HUES6 (cell line): Measurements from ENCODE around the gene TSPAN18.

Source experiments
- H3K27ac ChIP-seq: 2 replicates; pipeline ENCODE4 v1.7.0; 2013; ENCODE audit warnings: low read depth, mild to moderate bottlenecking, low read length, inconsistent platforms
- H3K27me3 ChIP-seq: 2 replicates; pipeline ENCODE4 v1.6.1; 2013; ENCODE audit warnings: low read length; ENCODE audit not compliant: control insufficient read depth, insufficient read depth
- H3K36me3 ChIP-seq: 2 replicates; pipeline ENCODE4 v1.6.1; 2013; ENCODE audit warnings: low read length; ENCODE audit not compliant: control insufficient read depth, insufficient read depth
- H3K4me1 ChIP-seq: 2 replicates; pipeline ENCODE4 v1.6.1; 2013; ENCODE audit warnings: low read length; ENCODE audit not compliant: control insufficient read depth, insufficient read depth
- H3K4me3 ChIP-seq: 2 replicates; pipeline ENCODE4 v1.5.1; 2013; ENCODE audit warnings: low read depth, low read length
- H3K9ac ChIP-seq: one replicate; pipeline ENCODE4 v1.6.1; 2013; ENCODE audit warnings: mild to moderate bottlenecking, low read length
- H3K9me3 ChIP-seq: 2 replicates; pipeline ENCODE4 v1.6.1; 2013; ENCODE audit warnings: low read depth, low read length; ENCODE audit not compliant: control insufficient read depth, insufficient read depth

TSPAN18 gene

DNA sequence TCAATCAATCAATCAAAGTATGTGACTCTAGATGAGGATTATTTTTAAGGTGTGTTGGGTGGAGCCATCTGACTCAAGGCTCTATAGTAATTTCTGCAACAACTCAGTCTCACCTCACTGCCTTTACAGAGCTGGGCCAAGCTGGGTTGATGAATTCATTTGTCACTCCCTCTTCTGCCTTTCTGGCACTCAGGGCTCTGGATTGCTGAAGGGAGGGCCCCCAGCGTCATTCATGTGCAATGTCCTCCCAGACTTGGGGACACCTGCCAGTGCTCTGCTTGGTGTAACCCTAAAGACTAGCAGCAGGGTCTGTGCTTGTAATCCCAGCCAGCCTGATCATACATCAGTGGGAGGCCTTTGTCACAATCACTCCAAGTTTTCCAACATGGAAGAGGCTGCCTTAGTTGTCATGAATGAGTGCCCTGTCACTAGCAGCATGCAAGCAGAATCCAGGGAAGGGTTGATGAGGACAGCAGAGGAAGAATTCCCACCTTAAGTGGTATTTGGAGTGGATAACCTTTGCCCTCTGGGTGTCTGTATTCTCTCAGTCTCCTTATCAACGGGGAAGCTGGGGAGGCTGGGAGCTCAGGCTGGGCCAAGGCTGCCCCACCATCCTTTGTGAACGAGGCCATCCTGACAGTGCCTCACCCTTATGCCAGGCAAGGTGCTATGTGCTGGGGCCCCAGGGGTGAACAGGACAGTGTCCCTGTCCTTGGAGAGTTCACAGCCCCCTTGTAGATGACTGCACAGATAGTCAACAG, 225.9 kb downstream of the TSPAN18 start:
- H3K27ac ChIP-seq = no peak overlapping the region
- H3K27me3 ChIP-seq = no peaks in the 10 kb centered on the region
- no peak overlapping the region for H3K9ac ChIP-seq
- peaks cover 61% of the 10 kb centered on the region for H3K4me1 ChIP-seq
- no peaks in the 10 kb centered on the region for H3K36me3 ChIP-seq
- H3K4me3 ChIP-seq = no peak overlapping the region
- H3K9me3 ChIP-seq = no peaks in the 10 kb centered on the region

DNA sequence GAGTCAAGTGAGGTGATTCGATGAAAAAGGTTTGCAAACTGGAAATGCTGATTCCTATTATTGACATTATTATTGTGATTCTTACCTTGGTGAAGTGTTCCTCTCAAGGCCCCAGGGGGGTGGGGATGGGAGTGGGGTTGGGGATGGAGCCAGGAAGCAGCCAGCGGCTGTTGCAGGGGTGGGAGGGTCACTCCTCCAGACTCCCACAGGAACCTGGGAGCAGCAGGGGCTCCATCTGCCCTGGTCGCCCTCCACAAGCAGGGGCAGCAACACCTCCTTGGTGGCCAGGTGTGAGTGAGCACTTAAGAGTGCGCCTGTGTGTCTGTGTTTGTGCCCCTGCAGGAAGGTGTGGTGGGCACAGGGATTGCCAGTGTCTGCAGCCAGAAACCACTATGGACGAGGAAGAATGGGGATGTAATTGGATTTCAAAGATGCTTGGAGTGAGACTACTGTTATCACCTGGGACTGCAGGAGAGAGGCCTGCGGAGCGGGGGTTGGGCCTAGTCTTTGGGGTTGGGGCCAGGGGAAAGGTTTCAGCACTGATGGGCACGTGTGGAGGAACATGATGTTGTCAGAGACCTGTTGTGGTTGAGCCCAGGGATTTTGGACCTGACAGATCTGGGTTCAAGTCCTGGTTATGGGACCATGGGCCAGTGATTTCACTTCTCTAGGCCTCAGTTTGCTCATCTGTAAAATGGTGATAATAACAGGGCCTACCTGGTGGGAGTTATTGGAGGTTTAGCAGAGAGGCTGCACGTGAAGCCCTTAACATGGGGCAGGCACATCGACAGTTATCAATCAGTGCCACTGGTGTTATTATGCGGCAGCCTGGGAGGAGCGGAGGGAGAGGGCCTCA, 227.5 kb downstream of the TSPAN18 start:
- H3K9me3 ChIP-seq = no peaks in the 10 kb centered on the region
- peaks cover 63% of the 10 kb centered on the region for H3K4me1 ChIP-seq
- no peak overlapping the region for H3K4me3 ChIP-seq
- no peak overlapping the region for H3K27ac ChIP-seq
- H3K36me3 ChIP-seq = no peaks in the 10 kb centered on the region
- H3K9ac ChIP-seq = no peak overlapping the region
- H3K27me3 ChIP-seq = no peaks in the 10 kb centered on the region

DNA sequence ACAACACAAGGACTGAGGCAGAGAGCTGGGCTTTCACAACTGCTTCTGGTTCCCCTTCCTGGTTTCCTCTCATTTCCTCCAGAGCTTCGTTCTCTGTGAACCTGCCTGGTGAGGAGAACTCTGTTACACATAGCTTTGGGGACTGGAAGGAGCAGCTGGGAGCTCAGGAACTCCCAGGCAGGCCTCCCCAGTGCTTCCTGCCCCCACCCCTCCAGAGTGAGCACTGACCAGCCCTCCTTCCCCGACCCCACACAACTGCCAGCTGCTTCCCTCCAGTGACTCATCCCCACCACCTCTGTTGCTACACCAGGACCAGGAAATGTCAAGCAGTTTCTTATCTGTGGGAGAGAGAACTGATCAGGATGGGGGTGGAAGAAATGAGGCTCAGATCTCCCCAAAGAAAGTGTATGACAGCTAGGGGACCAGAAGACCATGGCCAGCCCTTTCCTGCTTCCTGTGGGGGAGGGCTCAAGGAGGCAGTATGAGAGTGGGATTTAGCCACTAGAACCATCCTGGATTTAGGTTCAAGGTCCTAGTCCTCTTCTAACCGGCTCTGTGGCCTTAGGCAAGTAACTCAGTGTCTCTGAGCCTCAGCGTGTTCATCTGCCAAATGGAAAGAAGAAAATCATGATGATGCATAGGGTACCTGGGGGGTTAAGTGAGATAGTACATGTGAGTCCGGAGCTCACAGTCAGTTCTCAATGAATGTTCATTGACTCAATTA, 228.4 kb downstream of the TSPAN18 start:
- no peaks in the 10 kb centered on the region for H3K36me3 ChIP-seq
- peak overlapping the region; percentile 17; the same call in 1 of the 2 replicates for H3K4me3 ChIP-seq
- H3K27me3 ChIP-seq = no peaks in the 10 kb centered on the region
- H3K4me1 ChIP-seq = peaks cover 72% of the 10 kb centered on the region
- H3K9me3 ChIP-seq = no peaks in the 10 kb centered on the region
- H3K27ac ChIP-seq = no peak overlapping the region
- peak overlapping the region; percentile 15 for H3K9ac ChIP-seq

DNA sequence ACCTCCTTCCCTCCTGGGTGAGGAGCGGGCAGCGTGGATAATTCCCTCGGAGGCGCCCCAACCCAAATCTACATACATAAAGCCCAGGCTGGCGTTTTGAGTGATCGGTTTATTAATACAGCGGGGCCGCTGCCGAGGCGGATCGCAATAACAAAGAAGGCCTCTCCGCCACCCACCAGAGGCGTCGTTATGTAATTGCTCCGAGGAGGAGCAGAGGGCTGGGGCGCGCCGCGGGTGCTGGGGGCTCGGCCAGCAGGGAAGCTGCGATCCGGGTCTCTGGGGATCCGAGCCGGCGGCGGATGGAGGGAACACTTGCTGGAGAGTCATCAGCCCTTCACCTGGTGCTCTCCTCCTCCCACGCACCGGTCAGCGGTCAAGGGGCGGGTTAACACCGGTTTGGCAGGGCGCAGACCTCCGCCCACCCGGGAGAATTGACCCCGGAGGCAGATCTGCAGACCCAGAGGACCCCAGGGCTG, 230.3 kb downstream of the TSPAN18 start:
- Histone ChIP-seq H3K4me1 (peaks cover 78% of the 10 kb centered on the region), H3K9me3 (no peaks in the 10 kb centered on the region), H3K36me3 (no peaks in the 10 kb centered on the region), H3K4me3 (peak overlapping the region; percentile 52), H3K27me3 (no peaks in the 10 kb centered on the region), H3K27ac (no peak overlapping the region; the same call in 1 of the 2 replicates), H3K9ac (peak overlapping the region; percentile 13)

DNA sequence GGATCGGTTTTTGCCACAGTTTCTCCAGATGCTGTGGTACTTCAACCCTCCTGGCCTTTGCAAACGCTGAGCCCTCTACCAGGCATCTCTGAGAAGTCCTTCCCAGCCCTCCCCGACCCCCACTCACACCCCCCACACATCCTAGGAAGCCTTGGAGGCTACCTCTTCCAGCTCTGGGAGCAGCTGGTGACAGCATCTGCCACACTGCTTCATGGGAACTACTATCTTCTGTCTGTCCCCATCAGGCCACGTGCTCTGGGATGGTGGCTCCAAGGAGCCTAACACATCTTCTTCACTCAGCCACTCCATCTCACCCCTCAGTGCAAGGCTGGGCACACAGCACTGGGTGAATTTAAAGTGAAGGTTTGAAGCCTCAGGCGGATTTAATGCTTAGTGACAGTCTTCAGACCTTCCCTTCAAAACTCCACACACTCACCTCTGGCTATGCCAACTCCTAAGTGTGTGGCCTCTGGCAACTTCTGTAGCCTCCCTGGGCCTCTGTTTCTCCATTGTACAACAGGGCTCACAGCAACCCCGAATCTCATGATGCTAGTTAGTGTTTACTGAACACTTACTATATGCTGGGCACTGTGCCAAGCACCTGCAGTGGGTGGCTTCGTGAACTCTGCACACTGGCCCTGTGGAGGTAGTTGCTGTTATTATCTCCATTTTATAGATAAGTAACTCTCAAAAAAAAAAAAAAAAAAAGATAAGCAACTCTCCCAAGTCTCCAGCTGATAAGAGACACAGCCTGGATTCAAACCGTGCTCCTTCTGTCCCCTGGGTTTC, 231.2 kb downstream of the TSPAN18 start:
- Histone ChIP-seq H3K4me1 (peaks cover 80% of the 10 kb centered on the region), H3K4me3 (no peak overlapping the region), H3K9me3 (no peaks in the 10 kb centered on the region)

DNA sequence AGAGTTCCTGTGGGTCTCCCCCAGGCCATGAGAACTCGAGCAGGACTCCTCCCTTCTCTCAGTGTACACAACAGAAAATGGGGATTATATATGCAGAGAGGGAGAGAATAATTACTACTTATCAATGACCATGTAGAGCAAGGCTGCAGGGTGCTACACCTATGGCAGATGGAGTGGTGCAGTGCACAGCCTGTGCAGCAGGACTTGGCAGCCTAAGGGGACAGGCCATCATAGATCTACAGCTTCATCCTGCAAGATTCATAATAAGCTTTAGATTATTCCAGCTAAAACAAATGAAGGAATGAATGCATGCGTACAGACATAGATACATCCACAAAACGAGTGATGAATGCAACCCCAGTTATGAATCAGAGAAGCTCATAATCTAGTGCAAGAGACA, 232.3 kb downstream of the TSPAN18 start:
- H3K36me3 ChIP-seq = no peaks in the 10 kb centered on the region
- no peaks in the 10 kb centered on the region for H3K27me3 ChIP-seq
- H3K4me3 ChIP-seq = no peak overlapping the region
- H3K4me1 ChIP-seq = peaks cover 80% of the 10 kb centered on the region
- H3K27ac ChIP-seq = no peak overlapping the region
- H3K9ac ChIP-seq = no peak overlapping the region
- no peaks in the 10 kb centered on the region for H3K9me3 ChIP-seq

More for the DNA sequence above, 231.2 kb downstream of the TSPAN18 start:
- H3K27ac ChIP-seq = no peak overlapping the region
- H3K9ac ChIP-seq = no peak overlapping the region
- no peaks in the 10 kb centered on the region for H3K27me3 ChIP-seq
- no peaks in the 10 kb centered on the region for H3K36me3 ChIP-seq

DNA sequence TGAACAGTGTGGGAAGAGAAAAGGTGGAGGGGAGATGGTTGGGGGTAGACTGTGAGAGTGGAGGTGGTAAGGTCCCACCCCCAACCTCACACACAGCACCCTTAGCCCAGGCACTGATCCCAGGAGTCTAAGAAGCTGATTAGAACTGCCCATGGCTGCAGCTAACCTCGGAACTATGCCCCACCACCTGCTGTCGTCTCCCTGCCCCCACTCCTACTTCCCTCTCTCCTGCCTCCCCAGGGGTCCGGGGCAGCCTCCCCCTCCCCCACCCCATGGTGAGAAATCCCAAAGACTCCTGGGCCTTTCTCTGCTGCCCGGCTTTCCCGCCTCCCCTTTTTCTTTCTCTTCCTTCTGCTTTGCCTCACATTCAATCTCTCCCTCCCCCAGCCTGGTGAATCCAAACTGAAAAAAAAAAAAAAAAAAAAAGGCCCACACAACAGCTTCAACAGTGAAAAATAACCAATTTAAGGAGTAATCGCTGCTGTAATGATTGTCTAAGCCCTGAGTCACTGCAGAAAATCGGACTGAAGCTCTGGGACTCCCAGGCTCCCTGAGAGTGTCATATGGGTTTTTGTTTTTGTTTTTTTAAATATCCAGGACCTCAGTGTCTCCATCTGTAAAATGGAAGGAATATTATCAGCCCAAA, 233.6 kb downstream of the TSPAN18 start:
- H3K9ac ChIP-seq = peak overlapping the region; percentile 31
- H3K4me1 ChIP-seq = peaks cover 78% of the 10 kb centered on the region
- no peaks in the 10 kb centered on the region for H3K9me3 ChIP-seq
- peak overlapping the region; percentile 33; the same call in 1 of the 2 replicates for H3K4me3 ChIP-seq
- H3K27ac ChIP-seq = peak overlapping the region; percentile 45; the same call in 1 of the 2 replicates
- no peaks in the 10 kb centered on the region for H3K36me3 ChIP-seq
- H3K27me3 ChIP-seq = no peaks in the 10 kb centered on the region

DNA sequence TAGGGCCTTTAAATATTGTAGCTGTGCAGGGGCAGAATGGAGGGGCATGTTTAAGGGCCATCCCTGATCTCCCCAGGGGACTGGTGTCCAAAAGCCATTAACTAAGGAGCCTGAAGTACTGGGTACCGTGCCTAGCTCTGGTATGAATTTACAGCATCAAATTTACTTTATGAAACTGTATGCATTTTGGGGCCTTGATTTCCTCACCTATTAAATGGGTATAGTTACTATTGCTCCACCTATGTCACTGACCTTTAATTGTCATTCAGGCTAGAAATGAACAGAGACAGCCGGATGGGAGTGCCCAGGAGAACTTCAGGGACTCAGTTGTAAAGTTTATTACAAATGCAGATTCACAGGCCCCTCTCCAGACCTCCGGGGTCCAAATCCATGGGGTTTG, 235.7 kb downstream of the TSPAN18 start:
- no peak overlapping the region for H3K4me3 ChIP-seq
- no peak overlapping the region for H3K27ac ChIP-seq
- H3K9me3 ChIP-seq = no peaks in the 10 kb centered on the region
- H3K27me3 ChIP-seq = no peaks in the 10 kb centered on the region
- H3K36me3 ChIP-seq = no peaks in the 10 kb centered on the region
- peaks cover 60% of the 10 kb centered on the region for H3K4me1 ChIP-seq
- no peak overlapping the region for H3K9ac ChIP-seq

DNA sequence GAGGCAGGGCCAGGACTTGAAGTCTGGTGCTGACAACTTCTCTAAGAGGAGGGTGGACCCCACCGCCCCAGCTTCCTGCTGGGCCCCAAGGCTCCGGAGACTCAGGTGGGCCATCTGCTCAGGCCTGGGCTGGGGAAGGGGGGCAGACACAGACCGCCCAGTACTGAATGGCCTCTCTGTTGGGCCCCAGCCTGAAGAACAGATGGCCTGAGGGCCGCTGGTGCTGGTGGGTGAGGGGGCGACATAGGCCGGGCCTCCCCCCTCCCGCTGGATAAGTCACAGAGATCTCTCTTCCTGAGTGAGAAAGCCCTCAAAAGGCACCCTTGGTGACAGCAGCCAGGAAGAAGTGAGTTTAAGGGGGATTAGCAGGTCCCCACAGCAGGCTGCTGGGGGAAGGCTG, 236.4 kb downstream of the TSPAN18 start:
- Histone ChIP-seq H3K9me3 (no peaks in the 10 kb centered on the region), H3K4me1 (peaks cover 65% of the 10 kb centered on the region), H3K4me3 (no peak overlapping the region), H3K9ac (no peak overlapping the region), H3K27me3 (no peaks in the 10 kb centered on the region), H3K36me3 (no peaks in the 10 kb centered on the region), H3K27ac (no peak overlapping the region)

DNA sequence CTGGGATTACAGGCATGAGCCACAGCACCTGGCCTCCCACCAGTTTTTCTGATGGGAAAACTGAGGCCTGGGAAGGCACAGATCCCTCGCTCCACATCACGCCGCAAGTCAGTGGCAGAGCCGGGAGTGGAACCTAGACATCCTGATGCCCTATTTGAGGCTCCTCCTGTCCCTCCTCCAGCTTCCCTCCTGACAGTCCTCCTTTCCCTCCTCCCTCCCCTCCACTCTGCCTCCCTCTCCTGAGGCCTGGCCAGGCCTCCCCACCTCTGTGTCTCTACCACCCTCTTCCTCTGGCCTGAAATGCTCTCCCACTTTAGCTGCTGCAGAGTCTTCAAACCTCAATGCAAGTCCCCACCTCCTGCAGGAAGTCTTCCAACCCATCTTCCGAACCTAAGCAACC, 237.2 kb downstream of the TSPAN18 start:
- Histone ChIP-seq H3K27ac (no peak overlapping the region), H3K27me3 (no peaks in the 10 kb centered on the region), H3K4me1 (peaks cover 59% of the 10 kb centered on the region), H3K4me3 (no peak overlapping the region), H3K9ac (no peak overlapping the region), H3K9me3 (no peaks in the 10 kb centered on the region), H3K36me3 (no peaks in the 10 kb centered on the region)
